Femur (tissue), 1 donor: ENCODE results near the gene AGFG2.
"Not testable (repeated sequence)": the region's sequence is repeated elsewhere in the genome, so short reads cannot be mapped to it uniquely, and the experiment has no call there.

Experiments
- DNase-seq: peaks from one replicate; pipeline ENCODE4 v3.0.0-alpha.2; 2017

The AGFG2 gene

GRCh38 chr7:100521909-100522593 is 17.0 kb upstream of the AGFG2 start:
- DNase-seq, result not testable (repeated sequence)

- DNase-seq, result not testable (repeated sequence)
These were observed 15.8 kb upstream of the AGFG2 start for GRCh38 chr7:100523192-100523591.

GRCh38 chr7:100528108-100528866 is 10.7 kb upstream of the AGFG2 start:
- DNase-seq, result not testable (repeated sequence)

GRCh38 chr7:100532165-100533022 is 6.6 kb upstream of the AGFG2 start:
- DNase-seq, result no peak

GRCh38 chr7:100535982-100536381 is 3.0 kb upstream of the AGFG2 start:
- DNase-seq, result not testable (repeated sequence)

- DNase-seq, result not testable (repeated sequence)
These were observed 2.3 kb upstream of the AGFG2 start for GRCh38 chr7:100536695-100537094.

- DNase-seq, result no peak
These were observed 702 bp upstream of the AGFG2 start for GRCh38 chr7:100538348-100538653.

GRCh38 chr7:100539436-100540006 is 518 bp downstream of the AGFG2 start:
- DNase-seq, result no peak

- DNase-seq, result no peak
These were observed 1.2 kb downstream of the AGFG2 start for GRCh38 chr7:100540073-100540723.

GRCh38 chr7:100541309-100541708 is 2.3 kb downstream of the AGFG2 start:
- DNase-seq, result not testable (repeated sequence)

GRCh38 chr7:100543586-100543985 is 4.6 kb downstream of the AGFG2 start:
- no peak for DNase-seq

- DNase-seq, result no peak
These were observed 5.4 kb downstream of the AGFG2 start for GRCh38 chr7:100544386-100544785.

- DNase-seq, result no peak
These were observed 6.0 kb downstream of the AGFG2 start for GRCh38 chr7:100544967-100545359.

- peak; percentile 60 for DNase-seq
These were observed 6.5 kb downstream of the AGFG2 start for GRCh38 chr7:100545360-100546128.

- DNase-seq, result no peak
These were observed 7.3 kb downstream of the AGFG2 start for GRCh38 chr7:100546129-100546925.

- no peak for DNase-seq
These were observed 8.2 kb downstream of the AGFG2 start for GRCh38 chr7:100546926-100547800.

- no peak for DNase-seq
These were observed 8.9 kb downstream of the AGFG2 start for GRCh38 chr7:100547872-100548271.

- DNase-seq, result not testable (repeated sequence)
These were observed 9.4 kb downstream of the AGFG2 start for GRCh38 chr7:100548446-100548845.

GRCh38 chr7:100552532-100552931 is 13.5 kb downstream of the AGFG2 start:
- DNase-seq, result no peak

GRCh38 chr7:100553032-100553431 is 14.0 kb downstream of the AGFG2 start:
- DNase-seq, result no peak
